Hepatocyte (in vitro differentiated cells): Measurements from ENCODE around the gene PPM1H. TPM values are rescaled to one million over a fixed set of nuclear protein-coding genes. Genes with fewer than 3 reads are reported as not detected.
A peak's percentile ranks its signal among the peaks of the same experiment; 100 is the strongest.

Experiments used
- DNase-seq: peaks from one replicate; pipeline ENCODE4 v3.0.0-alpha.2; 2016; ENCODE audit warnings: low spot score
- H2AFZ ChIP-seq: fragments of 200-600 bp; sonication (generic); 2 replicates; pipeline ENCODE4 v1.6.0; 2016; ENCODE audit warnings: antibody characterized with exemption, mild to moderate bottlenecking
- H3K27ac ChIP-seq: fragments of 200-600 bp; sonication (generic); 2 replicates; pipeline ENCODE4 v1.5.1; 2016; ENCODE audit warnings: mild to moderate bottlenecking
- H3K27me3 ChIP-seq: fragments of 200-600 bp; sonication (generic); 2 replicates; pipeline ENCODE4 v1.6.1; 2016
- H3K36me3 ChIP-seq: fragments of 200-600 bp; sonication (generic); replicated peaks from 2 replicates; pipeline ENCODE4 v1.5.1; 2016; ENCODE audit warnings: low read depth; ENCODE audit not compliant: insufficient read depth
- H3K4me1 ChIP-seq: fragments of 200-600 bp; sonication (generic); 2 replicates; pipeline ENCODE4 v1.5.1; 2016; ENCODE audit warnings: mild to moderate bottlenecking, moderate library complexity; ENCODE audit not compliant: insufficient read depth
- H3K4me2 ChIP-seq: fragments of 200-600 bp; sonication (generic); 2 replicates; pipeline ENCODE4 v1.6.0; 2016
- H3K4me3 ChIP-seq: fragments of 200-600 bp; sonication (generic); 2 replicates; pipeline ENCODE4 v1.5.1; 2016; ENCODE audit warnings: mild to moderate bottlenecking
- H3K79me2 ChIP-seq: fragments of 200-600 bp; sonication (generic); 2 replicates; pipeline ENCODE4 v1.6.0; 2017; ENCODE audit warnings: mild to moderate bottlenecking
- H3K9me2 ChIP-seq: fragments of 200-600 bp; sonication (generic); replicated peaks from 2 replicates; pipeline ENCODE4 v1.6.0; 2017; ENCODE audit warnings: mild to moderate bottlenecking; ENCODE audit not compliant: insufficient read depth
- H3K9me3 ChIP-seq: fragments of 200-600 bp; sonication (generic); 2 replicates; pipeline ENCODE4 v1.5.1; 2016; ENCODE audit warnings: low read depth, mild to moderate bottlenecking
- H4K20me1 ChIP-seq: fragments of 200-600 bp; sonication (generic); 2 replicates; pipeline ENCODE4 v1.6.0; 2016; ENCODE audit warnings: mild to moderate bottlenecking; ENCODE audit not compliant: insufficient read depth, poor library complexity, severe bottlenecking
- CTCF ChIP-seq: fragments of 200-600 bp; sonication (generic); IDR thresholded peaks from 2 replicates; pipeline ENCODE4 v1.5.1; 2016; ENCODE audit warnings: antibody characterized with exemption, mild to moderate bottlenecking; ENCODE audit not compliant: poor library complexity
- EZH2 ChIP-seq: fragments of 200-600 bp; sonication (generic); IDR thresholded peaks from 2 replicates; pipeline ENCODE4 v1.6.1; 2016; ENCODE audit warnings: antibody characterized with exemption, mild to moderate bottlenecking, borderline replicate concordance
- EZH2phosphoT487 ChIP-seq: fragments of 200-600 bp; sonication (generic); IDR thresholded peaks from one replicate; pipeline ENCODE4 v1.6.1; 2018; ENCODE audit warnings: antibody characterized with exemption, mild to moderate bottlenecking, low read depth, moderate library complexity; ENCODE audit not compliant: unreplicated experiment, severe bottlenecking
- WGBS: methylation state at CpG from one replicate; pipeline ENCODE4 v1.1.6; 2016; ENCODE audit warnings: low lambda C conversion rate; ENCODE audit errors: missing lambda C conversion rate; 5-methylcytosine and 5-hydroxymethylcytosine counted together
- polyA plus RNA-seq: library from polyadenylated mRNA; unstranded; fragments of >200 nt; fragmentation: Nextera tagmentation; extraction: Ambion mirVana; gene quantifications from 2 replicates; pipeline ENCODE4 v1.2.1, GENCODE V29; 2016
- total RNA-seq: library from RNA; depleted of rRNA; stranded (reverse); fragments of >200 nt; gene quantifications from 2 replicates; pipeline ENCODE4 v1.2.3, GENCODE V29; 2014

Gene PPM1H
- total and polyA plus RNA-seq, 2 experiments from 2014 or later, result 9.2 to 21.8 TPM

- H3K4me3 ChIP-seq, result no peak overlapping the region
- no peak overlapping the region for H3K27ac ChIP-seq
- no peak for DNase-seq
- no peaks in the 10 kb centered on the region for H3K9me3 ChIP-seq
- H3K9me2 ChIP-seq, result no peaks in the 10 kb centered on the region
- no peak overlapping the region for H3K4me2 ChIP-seq
- H3K4me1 ChIP-seq, result peaks cover 22% of the 10 kb centered on the region
- TF ChIP-seq CTCF (no peak), EZH2phosphoT487 (no peak), EZH2 (no peak)
- H2AFZ ChIP-seq, result no peak overlapping the region
- H3K36me3 ChIP-seq, result no peaks in the 10 kb centered on the region
- WGBS, result 92% methylated on average over 2 of the region's 2 CpGs
- H4K20me1 ChIP-seq, result no peaks in the 10 kb centered on the region
- H3K79me2 ChIP-seq, result no peaks in the 10 kb centered on the region
- H3K27me3 ChIP-seq, result no peaks in the 10 kb centered on the region
Observed at GRCh38 chr12:62707939-62708338, 227.0 kb downstream of the PPM1H start.

- H3K79me2 ChIP-seq, result no peaks in the 10 kb centered on the region
- H2AFZ ChIP-seq, result no peak overlapping the region
- no peak overlapping the region for H3K4me3 ChIP-seq
- H4K20me1 ChIP-seq, result no peaks in the 10 kb centered on the region
- TF ChIP-seq EZH2phosphoT487, result no peak
- no peak for TF ChIP-seq CTCF
- TF ChIP-seq EZH2, result no peak
- H3K9me2 ChIP-seq, result no peaks in the 10 kb centered on the region
- DNase-seq, result no peak
- H3K27ac ChIP-seq, result no peak overlapping the region
- H3K9me3 ChIP-seq, result no peaks in the 10 kb centered on the region
- H3K27me3 ChIP-seq, result no peaks in the 10 kb centered on the region
- peaks cover 13% of the 10 kb centered on the region for H3K4me1 ChIP-seq
- H3K36me3 ChIP-seq, result no peaks in the 10 kb centered on the region
- no peak overlapping the region for H3K4me2 ChIP-seq
- WGBS, result 82% methylated on average over 4 of the region's 4 CpGs
Observed at GRCh38 chr12:62705846-62706245, 229.1 kb downstream of the PPM1H start.

DNA sequence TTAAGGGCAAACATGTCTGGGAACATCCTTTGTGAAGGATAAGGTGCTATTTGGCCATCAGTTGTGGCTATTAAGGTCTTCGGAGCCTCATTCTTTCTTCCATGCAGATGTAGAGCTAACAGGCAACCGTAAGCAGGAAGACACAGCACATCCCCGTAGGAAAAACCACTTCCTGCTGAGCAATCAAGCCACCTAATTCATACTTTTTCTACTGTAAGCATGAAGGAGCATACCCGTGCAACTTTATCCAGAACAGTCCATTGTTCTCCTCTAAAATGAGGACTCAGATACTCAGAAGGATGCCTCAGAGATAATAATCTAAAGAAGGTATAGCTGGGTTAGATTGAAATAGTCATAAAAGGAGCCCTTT is 232.0 kb downstream of the PPM1H start:
- no peak for DNase-seq
- Histone ChIP-seq H3K9me2 (no peaks in the 10 kb centered on the region), H4K20me1 (no peaks in the 10 kb centered on the region), H2AFZ (no peak overlapping the region), H3K9me3 (no peaks in the 10 kb centered on the region), H3K4me3 (no peak overlapping the region), H3K36me3 (no peaks in the 10 kb centered on the region), H3K27me3 (no peaks in the 10 kb centered on the region), H3K79me2 (no peaks in the 10 kb centered on the region), H3K4me2 (no peak overlapping the region), H3K27ac (peak overlapping the region; percentile 68), H3K4me1 (peaks cover 13% of the 10 kb centered on the region)
- no peak for TF ChIP-seq CTCF
- no peak for TF ChIP-seq EZH2
- no peak for TF ChIP-seq EZH2phosphoT487
- 61% methylated on average over 4 of the region's 4 CpGs for WGBS

GRCh38 chr12:62701492-62701891 is 233.5 kb downstream of the PPM1H start:
- Histone ChIP-seq H3K4me2 (no peak overlapping the region), H3K9me3 (no peaks in the 10 kb centered on the region), H4K20me1 (no peaks in the 10 kb centered on the region), H3K4me1 (peaks cover 13% of the 10 kb centered on the region), H3K79me2 (no peaks in the 10 kb centered on the region), H3K27ac (no peak overlapping the region), H3K9me2 (no peaks in the 10 kb centered on the region), H2AFZ (no peak overlapping the region), H3K36me3 (no peaks in the 10 kb centered on the region), H3K4me3 (no peak overlapping the region), H3K27me3 (no peaks in the 10 kb centered on the region)
- DNase-seq, result no peak
- no peak for TF ChIP-seq EZH2phosphoT487
- no peak for TF ChIP-seq CTCF
- TF ChIP-seq EZH2, result no peak
- 80% methylated on average over 5 of the region's 5 CpGs for WGBS
